Coronary artery (tissue), 2 donors: ENCODE results near the gene CIBAR2.

ENCODE experiments used
- DNase-seq: peaks from one replicate; pipeline ENCODE4 v3.0.0-alpha.2; 2017; ENCODE audit warnings: low spot score
- H3K27ac ChIP-seq, 2 donors: fragments of 200-600 bp; sonication (generic); one replicate each; pipeline ENCODE4 v1.5.1; 2016 to 2019
- H3K4me3 ChIP-seq: fragments of 200-600 bp; sonication (generic); 2 replicates; pipeline ENCODE4 v1.5.1; 2016; ENCODE audit warnings: mild to moderate bottlenecking, moderate library complexity
- TF ChIP-seq, protein P1 (sequence below): fragments of 200-600 bp; sonication (generic); IDR thresholded peaks from one replicate; pipeline ENCODE4 v1.5.1; 2019; ENCODE audit warnings: antibody characterized with exemption

The CIBAR2 gene

DNA sequence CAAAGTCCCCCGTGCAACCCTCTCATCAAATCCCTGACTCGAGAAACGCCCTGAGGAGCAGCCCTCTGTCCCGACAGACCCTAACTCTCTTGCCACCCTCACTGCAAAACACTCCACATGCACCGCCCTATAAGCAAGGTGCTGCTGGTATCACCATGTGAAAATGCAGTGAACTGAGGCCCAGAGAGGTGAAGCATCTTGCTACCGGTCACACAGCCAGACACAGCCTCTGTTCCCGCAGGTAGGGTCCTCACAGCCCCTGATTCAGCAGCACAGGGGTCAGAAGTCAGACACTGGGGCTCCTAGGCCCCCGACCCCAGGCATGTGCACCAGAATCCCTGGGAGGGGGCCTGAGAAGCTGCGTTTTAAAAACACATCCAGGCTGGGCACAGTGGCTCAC is 1.1 kb downstream of the CIBAR2 start:
- TF ChIP-seq, protein P1, sequence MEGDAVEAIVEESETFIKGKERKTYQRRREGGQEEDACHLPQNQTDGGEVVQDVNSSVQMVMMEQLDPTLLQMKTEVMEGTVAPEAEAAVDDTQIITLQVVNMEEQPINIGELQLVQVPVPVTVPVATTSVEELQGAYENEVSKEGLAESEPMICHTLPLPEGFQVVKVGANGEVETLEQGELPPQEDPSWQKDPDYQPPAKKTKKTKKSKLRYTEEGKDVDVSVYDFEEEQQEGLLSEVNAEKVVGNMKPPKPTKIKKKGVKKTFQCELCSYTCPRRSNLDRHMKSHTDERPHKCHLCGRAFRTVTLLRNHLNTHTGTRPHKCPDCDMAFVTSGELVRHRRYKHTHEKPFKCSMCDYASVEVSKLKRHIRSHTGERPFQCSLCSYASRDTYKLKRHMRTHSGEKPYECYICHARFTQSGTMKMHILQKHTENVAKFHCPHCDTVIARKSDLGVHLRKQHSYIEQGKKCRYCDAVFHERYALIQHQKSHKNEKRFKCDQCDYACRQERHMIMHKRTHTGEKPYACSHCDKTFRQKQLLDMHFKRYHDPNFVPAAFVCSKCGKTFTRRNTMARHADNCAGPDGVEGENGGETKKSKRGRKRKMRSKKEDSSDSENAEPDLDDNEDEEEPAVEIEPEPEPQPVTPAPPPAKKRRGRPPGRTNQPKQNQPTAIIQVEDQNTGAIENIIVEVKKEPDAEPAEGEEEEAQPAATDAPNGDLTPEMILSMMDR, result no peak
- H3K4me3 ChIP-seq, result no peak overlapping the region
- no peak for DNase-seq
- H3K27ac ChIP-seq, result no peak overlapping the region

DNA sequence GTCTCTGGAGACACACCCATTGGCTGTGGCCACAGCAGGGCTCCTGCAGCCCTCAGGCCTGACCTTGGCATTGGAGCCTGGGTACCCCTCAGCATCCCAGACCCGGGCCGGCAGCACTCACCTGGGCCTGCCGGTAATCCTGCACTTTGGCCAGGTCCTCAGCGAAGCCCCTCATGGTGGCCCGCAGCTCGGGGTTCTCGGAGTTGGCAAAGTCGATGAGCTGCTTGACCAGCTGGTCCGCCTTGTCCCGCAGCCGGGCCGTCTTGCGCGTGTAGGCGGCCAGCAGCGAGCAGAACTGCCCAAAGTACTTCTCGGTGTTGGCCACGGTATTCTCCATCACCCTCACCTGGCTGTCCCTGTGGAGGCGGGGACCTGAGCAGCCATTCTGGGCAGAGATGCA is 2.2 kb downstream of the CIBAR2 start:
- no peak for DNase-seq
- H3K27ac ChIP-seq, result no peak overlapping the region
- H3K4me3 ChIP-seq, result no peak overlapping the region
- TF ChIP-seq, protein P1, result no peak

DNA sequence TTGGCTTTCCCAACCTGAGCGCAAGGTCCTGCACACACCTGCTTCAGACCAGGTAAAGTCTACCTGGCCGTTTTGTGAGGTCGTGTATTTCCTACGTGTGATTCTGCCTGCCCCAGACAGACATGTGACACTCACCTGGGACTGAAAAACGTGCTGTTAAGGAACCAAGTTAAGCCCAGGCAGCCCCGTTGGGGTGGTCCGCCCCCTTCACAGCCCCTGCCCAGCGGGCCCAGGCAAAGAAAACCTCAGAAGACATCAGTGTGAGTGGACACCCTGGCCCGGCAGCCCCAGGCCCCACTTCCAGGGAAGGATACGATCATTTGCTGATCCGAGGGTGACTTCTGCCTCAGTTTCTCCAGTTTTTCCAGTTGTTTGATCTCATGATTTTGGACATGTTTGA is 4.7 kb downstream of the CIBAR2 start:
- Histone ChIP-seq H3K27ac (no peak overlapping the region), H3K4me3 (no peak overlapping the region)
- DNase-seq, result no peak
- TF ChIP-seq, protein P1, result no peak

DNA sequence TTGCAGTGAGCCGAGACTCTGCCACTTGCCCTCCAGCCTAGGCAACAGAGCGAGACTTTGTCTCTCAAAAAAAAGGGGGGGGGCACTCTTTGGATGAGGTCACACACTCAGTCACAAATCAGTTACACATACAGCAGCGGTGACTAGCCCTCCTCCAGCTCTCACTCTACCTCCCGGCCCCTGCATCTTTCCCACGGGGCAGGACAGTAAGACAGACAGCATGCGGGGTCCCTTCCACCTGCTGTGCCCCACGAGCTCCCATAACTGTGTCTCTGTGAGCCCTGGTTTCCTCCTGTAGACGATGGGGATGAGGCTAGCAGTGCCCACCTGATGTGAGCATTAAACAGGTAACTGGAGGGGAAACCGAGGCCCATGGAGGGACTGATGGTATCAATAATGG is 5.2 kb downstream of the CIBAR2 start:
- H3K27ac ChIP-seq, result no peak overlapping the region
- TF ChIP-seq, protein P1, result no peak
- H3K4me3 ChIP-seq, result no peak overlapping the region
- DNase-seq, result no peak

DNA sequence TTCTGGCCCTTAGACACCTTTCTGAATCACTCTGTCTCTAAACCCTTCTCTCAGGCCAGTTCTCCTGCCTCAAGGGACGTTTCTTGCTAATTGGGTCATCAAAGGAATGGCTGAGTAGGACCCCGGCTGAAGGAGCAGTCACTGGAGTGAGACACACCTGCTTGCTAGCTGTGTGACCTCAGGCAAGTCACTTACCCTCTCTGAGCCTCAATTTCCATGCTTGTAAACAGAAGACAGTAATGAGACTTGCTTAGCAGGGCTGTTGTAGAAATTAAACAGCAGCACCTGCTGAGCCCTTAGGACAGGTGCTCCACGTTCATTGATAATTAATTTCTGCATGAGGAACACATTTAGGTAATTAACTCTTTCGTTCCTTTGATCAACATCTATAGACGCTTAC is 6.8 kb downstream of the CIBAR2 start:
- H3K4me3 ChIP-seq, result no peak overlapping the region
- TF ChIP-seq, protein P1, result no peak
- DNase-seq, result no peak
- H3K27ac ChIP-seq, result no peak overlapping the region

DNA sequence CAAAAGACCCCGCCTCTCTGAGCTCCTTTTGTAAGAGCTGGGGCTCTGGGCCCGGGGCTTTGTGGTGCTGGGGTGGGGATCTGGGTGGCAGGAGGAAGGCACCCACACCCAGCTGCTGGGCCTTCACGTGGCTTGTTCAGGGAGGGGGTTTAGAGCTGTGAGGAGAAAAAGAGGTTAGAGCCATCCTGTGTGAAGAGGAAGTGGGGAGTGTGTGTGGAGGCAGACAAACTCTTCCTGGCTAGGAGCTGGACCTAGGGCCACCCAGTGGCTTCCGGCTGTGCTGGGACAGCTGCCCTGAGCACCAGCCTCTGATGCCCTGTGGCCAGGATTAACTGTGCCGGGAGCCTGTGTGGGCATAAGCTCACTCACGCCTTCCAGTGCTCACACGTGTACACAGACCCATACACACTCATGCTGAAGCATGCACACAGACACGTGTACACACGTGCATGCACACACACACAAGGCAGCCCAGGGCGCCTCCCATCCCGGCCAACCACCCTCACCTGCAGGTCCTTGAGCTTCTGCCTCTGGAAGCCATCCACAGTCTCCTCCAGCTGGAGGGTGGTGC is 7.4 kb downstream of the CIBAR2 start:
- TF ChIP-seq, protein P1, result no peak
- Histone ChIP-seq H3K27ac (no peak overlapping the region), H3K4me3 (no peak overlapping the region)
- no peak for DNase-seq

DNA sequence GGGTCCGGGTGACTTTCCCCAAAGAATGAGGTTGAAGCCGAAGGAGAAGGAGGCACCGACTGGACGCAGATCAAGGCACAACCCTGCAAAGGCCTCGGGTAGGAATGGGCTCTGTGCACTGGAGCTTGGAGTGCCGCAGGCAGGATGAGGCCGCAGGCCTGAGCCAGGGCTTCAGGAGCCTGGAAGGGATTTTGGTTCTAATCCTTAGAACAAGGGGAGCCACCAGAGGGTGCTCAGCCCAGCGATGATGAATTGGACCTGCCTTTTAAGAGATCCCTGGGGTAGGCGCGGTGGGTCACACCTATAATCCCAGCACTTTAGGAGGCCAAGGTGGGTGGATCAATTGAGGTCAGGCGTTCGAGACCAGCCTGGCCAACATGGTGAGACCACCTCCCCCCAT is 8.1 kb downstream of the CIBAR2 start:
- Histone ChIP-seq H3K27ac (no peak overlapping the region), H3K4me3 (no peak overlapping the region)
- DNase-seq, result no peak
- TF ChIP-seq, protein P1, result no peak
